ENCODE results near the gene SPINK14. TPM values are rescaled to one million over a fixed set of nuclear protein-coding genes. Genes with fewer than 3 reads are reported as not detected.

The SPINK14 gene
- total and polyA plus RNA-seq, 2 donors (not counting 3 experiments of a cell fraction or from before 2014, with no cell fraction given), result not detected

GRCh38 chr5:148120317-148120716, 48.0 kb upstream of the SPINK14 start:
- no peak overlapping the region for H2AFZ ChIP-seq (ENCODE audit: low read depth, low read length)
- H3K4me2 ChIP-seq (ENCODE audit: insufficient read depth, low read length), result no peak overlapping the region
- ChIA-PET POLR2A (no interaction called here), CTCF (interaction anchor here (0.7 to 2.9 kb wide), 10 partner anchors 15 to 266 kb away, joined by 3 to 13 read pairs (median 4); no protein-coding TSS in a partner anchor)
- TF ChIP-seq POLR2AphosphoS5 (IDR thresholded peaks at IDR 0.05; ENCODE audit: insufficient read depth, low read depth, low read length) (no peak), JUN (IDR thresholded peaks at IDR 0.05; ENCODE audit: borderline replicate concordance, insufficient read depth, insufficient read length, low read depth) (no peak), POLR2A (IDR thresholded peaks at IDR 0.05; ENCODE audit: low read depth, low read length) (no peak), MAX (IDR thresholded peaks at IDR 0.05; ENCODE audit: insufficient read depth, insufficient read length) (no peak), EZH2 (IDR thresholded peaks at IDR 0.05; ENCODE audit: borderline replicate concordance, low read depth, low read length, severe bottlenecking) (no peak), GATA2 (IDR thresholded peaks at IDR 0.05; ENCODE audit: insufficient read depth, insufficient read length, low read depth, low read length) (no peak), FOS (IDR thresholded peaks at IDR 0.05; ENCODE audit: borderline replicate concordance, insufficient read depth, low read length) (no peak), MYC (IDR thresholded peaks at IDR 0.05; ENCODE audit: low read depth, low read length) (no peak), CTCF (IDR thresholded peaks at IDR 0.05; ENCODE audit: extremely low read depth in 1 of 2, insufficient read depth in 1 of 2, low read depth in 1 of 2, low read length in 2 of 2) (no peak)
- no peak overlapping the region for H3K4me3 ChIP-seq (replicated peaks in 1 of 3; ENCODE audit: insufficient read depth in 1 of 3, low read depth in 1 of 3, low read length in 3 of 3)
- no peak overlapping the region for H3K9ac ChIP-seq (replicated peaks; ENCODE audit: extremely low read depth, insufficient read depth, low read length)
- no peaks in the 10 kb centered on the region for H3K79me2 ChIP-seq (ENCODE audit: control insufficient read depth, insufficient read depth, low read length)
- no peaks in the 10 kb centered on the region for H3K27me3 ChIP-seq (ENCODE audit: control insufficient read depth in 2 of 2, insufficient read depth in 2 of 2, low read length in 2 of 2)
- no peaks in the 10 kb centered on the region for H3K9me1 ChIP-seq (replicated peaks; ENCODE audit: control insufficient read depth, extremely low read depth, insufficient read depth, low read length)
- no peaks in the 10 kb centered on the region for H3K4me1 ChIP-seq (ENCODE audit: control insufficient read depth, extremely low read depth, insufficient read depth, low read length)
- DNase-seq (ENCODE audit: low read depth, low spot score) (no peak), FAIRE-seq (no peak)
- H3K36me3 ChIP-seq (ENCODE audit: control insufficient read depth in 2 of 2, extremely low read depth in 1 of 2, insufficient read depth in 2 of 2, low read length in 2 of 2), result no peaks in the 10 kb centered on the region
- no peak overlapping the region for H3K27ac ChIP-seq (ENCODE audit: insufficient read depth, low read depth, low read length)
- BruUV-seq (replicated peaks), result no TSS peak
- no peaks in the 10 kb centered on the region for H3K9me3 ChIP-seq (replicated peaks; ENCODE audit: control insufficient read depth, insufficient read depth, low read length)
- H4K20me1 ChIP-seq (replicated peaks; ENCODE audit: control insufficient read depth, extremely low read depth, insufficient read depth, low read length), result no peaks in the 10 kb centered on the region
- intact Hi-C loops (cut with micrococcal nuclease), result loop anchor here (2.0 kb wide), 2 partner anchors 234 to 262 kb away; no protein-coding TSS in a partner anchor
- dilution Hi-C loops (cut with MboI; ENCODE audit: extremely low pct_ligation_motif_present, low sequenced_read_pairs), result no loop called here
